GM19240 (cell line): ENCODE measurements around the gene TSPAN8.
"Not testable (repeated sequence)": the region's sequence is repeated elsewhere in the genome, so short reads cannot be mapped to it uniquely, and the experiment has no call there.

ENCODE experiments used
- DNase-seq: peaks from one replicate; pipeline ENCODE4 v3.0.0; 2011; ENCODE audit warnings: low spot score; ENCODE audit not compliant: insufficient read length

The TSPAN8 gene

DNA sequence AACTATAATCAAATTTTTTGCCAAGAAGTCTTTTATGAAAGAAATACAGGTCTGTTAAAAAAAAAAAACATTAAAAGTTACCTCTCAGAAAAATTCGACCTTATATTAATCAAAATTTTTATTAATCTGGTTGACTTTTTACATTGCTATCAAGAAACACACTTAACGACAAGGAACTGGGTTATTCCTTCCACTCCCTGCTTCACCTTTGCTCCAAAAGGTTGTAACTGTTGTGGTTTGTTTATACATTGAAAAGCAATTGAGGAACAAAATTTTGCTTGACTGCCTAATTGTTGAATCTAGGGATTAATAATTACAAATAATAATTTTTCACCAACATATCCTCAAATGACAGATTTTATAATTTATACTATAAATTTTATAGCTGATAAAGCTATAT, 28.4 kb downstream of the TSPAN8 start:
- DNase-seq, result no peak

DNA sequence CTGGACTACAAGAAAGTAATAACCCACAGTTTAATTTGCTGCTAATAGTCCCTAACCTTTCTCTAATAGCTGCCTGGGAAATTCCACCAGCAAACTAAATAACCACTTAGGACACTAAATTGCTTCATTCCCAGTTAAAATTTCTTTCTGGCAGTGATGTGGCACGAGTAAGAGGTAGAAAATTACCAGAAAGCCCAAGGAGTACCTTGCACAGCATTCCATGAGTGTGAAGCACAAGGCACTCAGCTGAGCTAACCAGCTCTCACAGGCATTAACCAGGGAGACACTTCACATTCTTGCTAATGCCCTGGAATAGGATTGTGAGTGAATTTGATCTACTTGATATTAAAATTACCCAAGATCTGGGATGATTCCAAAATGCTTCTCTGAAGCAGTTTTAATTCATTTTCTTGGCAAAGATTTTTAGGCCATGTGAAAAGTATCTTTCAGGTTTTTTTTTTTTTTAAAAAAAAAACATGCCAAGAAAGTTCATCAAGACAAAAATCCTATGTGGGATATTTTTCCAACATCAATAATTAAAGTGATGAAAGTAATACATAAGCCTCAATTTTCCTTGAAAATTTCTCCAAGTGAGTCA, 29.5 kb downstream of the TSPAN8 start:
- DNase-seq, result no peak

DNA sequence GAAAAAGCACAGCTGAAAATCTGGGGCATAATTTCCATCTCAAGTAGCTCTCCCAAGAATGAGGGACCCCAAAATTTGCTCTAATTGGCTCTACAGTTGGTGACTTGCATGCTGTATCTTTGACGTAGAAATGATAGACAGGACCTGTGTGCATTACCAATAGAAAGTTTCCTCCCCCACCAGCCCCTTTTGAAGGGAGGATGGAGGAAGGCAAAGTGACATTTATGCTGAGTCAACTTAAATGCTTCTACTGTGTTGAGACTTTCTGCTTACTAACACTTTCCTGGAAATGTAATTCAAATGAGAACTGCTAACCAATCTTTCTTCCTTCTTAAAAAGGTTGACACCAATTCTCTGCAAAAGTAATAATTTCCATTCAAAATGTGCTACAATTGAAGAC, 31.9 kb downstream of the TSPAN8 start:
- DNase-seq, result no peak

DNA sequence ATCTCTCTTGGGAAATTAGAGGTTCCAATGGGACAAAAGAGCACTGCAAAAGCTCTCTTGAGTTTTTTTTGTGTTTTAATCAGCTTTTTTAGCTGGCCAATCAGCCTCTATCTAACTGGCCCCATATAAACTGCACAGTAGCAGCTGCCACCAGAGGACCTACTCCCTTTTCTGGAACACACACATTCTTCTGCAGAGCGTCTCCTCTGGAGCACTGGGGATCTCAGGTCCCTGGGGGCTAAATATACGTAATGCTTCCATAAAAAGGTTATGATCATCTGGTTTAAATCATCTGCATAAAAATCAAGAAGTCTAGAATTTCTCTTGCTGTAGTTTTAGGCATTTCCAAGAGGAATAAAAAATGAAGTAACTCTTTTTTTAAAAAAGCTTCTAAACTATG, 32.3 kb downstream of the TSPAN8 start:
- DNase-seq, result no peak

DNA sequence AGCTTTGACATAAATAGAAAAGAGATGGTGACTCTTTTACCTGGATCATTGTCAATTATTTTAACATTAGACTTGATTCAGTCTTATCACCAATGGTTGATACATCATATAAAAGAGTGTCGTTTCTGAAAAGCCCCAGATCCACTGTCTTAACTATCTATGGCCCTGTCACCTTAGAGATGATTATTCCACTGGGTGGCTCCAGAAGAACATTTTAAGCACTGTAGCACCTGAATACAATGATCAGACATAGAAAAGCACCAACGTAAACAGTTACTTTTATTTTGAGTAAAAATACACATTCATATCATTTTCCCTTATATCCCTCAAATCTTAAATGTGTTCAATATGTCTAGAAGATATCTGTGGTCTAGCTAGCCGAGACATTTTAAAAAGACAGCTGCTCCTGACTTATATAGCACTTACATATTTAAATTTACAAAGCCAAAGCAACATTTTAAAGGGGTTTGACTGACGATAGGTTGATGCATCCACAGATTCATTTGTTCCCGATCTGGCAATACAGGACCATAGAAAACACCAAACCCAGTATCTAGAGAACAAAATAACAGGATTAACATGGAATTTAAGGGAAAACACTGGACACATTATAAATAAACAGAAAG, 32.9 kb downstream of the TSPAN8 start:
- no peak for DNase-seq

DNA sequence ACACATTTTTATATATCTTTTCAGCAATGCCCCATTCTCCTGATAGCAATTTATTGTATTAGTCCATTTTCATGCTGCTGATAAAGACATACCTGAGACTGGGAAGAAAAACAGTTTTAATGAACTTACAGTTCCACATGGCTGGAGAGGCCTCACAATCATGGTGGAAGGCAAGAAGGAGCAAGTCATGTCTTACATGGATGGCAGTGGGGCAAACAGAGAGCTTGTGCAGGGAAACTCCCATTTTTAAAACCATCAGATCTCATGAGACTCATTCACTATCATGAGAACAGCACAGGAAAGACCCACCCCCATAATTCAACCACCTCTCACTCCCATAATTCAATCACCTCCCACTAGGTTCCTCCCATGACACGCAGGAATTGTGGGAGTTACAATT, 44.7 kb downstream of the TSPAN8 start:
- not testable (repeated sequence) for DNase-seq

DNA sequence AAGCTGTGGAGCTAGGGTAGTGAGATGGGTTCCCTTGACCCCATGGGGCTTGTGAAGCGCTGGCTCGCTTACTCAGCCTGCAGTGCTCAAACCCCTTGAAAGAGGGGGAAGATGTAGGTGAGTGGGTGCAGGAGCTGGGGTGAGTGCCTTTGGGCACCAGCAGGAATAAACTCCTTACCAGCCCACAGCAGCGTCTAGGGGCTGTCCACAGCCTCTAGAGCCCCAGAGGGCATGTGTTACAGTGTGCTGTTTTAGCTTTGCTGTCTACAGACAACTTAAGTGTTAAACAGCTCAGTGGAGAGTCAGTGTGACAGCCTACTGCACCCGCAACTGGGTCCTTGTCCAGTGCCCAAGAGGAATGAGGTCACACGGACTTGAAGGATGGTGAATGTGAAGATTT, 48.0 kb downstream of the TSPAN8 start:
- DNase-seq, result no peak

DNA sequence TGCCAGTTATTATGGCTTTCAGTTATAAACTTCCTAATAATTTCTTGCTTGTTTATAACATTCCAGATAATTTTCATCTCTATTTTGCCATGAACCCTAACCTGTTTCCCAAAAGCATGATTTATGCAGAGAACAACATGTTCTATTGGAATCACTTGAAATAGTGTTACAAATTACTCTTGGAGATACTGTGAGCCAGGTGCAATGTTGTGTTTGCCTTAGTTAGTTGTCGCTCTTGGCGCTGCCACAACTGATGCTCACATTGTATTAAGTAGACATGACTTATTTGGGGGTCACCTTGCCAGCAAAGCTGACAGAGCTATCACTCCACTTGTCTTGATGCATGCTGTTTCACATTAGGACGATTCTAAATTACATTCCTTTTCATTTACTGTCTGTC, 49.4 kb downstream of the TSPAN8 start:
- DNase-seq, result no peak

DNA sequence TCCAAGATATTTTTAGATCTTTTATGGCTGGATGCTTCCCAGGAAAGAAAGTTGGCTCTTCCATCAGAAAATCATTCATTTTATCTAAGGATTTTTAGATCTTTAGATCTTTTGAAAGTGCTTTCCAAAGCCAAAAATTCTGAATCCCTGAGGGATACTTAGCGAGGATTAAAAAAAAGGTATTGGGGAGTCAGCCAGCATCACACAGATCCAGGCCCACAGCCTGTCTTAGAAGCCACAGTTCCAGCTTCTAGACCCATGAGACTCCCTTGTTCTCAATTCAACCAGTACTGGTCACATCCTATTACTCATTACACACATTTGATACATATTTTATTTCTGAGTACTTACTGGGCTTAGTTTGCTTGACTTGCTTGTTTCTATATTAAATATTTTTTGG, 49.9 kb downstream of the TSPAN8 start:
- DNase-seq, result no peak

DNA sequence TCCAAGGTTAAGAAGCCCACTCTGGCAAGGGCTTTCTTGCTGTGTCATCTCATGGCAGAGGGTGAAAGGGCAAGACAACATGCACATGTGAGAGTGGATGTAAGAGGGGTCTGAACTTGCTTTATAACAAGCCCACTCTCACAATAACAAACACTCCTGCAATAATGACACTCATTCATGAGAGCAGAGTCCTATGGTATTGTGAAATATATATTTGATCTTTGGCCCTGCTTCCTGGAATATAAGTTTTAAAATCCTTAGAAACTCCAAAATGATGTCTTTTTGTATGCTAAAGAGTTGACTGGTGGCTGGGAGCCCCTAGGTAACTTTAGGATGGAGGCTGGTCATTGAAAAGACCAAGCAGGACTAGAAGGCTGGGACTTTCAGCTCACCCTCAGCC, 51.8 kb downstream of the TSPAN8 start:
- DNase-seq, result no peak

DNA sequence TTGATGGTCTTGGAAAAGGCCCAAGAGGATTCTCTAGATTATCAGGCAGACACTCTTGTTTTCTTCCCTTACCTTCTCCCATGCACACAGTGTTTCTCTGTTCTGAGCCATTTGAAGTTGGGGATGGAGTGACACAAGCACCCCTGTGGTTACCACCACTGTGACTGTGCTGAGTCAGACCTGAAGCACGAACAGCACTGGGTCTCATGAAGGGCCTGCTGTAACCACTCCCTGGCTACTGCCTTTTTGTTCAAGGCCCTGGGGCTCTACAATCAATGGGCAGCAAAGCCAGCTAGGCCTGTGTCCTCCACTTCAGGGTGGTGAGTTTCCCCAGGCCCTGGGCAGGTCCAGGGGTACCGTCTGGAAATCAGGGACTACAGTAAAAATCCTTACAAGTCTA, 65.5 kb downstream of the TSPAN8 start:
- no peak for DNase-seq

DNA sequence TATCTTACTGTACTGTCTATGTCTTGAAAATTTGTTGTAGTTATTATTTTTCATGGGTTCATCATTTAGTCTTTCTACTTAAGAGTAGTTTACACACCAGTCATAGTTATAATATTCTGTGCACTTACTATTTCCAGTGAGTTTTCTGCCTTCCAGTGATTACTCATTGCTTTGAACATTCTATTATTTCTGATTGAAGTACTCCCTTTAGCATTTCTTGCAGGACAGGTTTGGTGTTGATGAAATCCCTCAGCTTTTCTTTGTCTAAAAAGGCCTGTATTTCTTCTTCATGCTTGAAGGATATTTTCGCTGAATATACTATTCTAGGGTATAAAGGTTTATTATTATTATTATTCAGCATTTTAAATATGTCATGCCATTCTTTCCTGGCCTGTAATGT, 66.8 kb downstream of the TSPAN8 start:
- DNase-seq, result no peak

DNA sequence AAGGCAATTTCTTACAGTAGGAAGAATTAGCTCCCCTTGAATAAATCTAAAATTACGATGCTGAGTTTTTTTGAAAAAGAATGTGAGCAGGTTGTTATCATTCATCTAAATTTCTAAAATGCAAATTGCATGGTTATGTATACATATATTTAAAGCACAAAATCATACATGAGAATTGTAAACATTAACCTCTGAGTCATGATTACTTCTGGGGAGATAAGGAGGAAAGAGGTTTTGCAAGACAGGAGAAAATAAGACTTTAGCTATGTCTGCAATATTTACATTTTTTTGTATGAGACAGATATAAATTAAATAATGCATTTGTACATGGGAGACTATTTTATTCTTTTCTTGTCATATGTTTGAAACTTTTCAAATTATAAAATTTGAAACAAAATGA, 72.2 kb downstream of the TSPAN8 start:
- no peak for DNase-seq

DNA sequence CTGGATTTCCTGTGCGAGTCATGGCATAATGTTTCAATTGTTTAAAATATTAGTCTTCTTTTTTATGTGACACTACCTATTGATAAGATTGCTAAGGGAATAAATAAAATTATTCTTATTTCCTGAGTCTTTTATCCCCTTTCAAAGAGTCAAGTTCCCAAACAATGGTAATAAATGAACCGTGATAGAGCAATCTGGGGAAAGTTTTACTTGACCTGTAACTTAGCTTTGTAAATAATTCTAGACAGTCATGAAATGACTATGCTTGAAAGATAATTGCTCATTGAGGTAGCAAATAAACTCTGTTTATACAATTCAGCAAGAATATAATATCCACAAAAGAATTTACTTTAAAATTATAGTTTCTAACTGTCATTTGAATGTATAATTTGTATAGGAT, 82.1 kb downstream of the TSPAN8 start:
- no peak for DNase-seq
